HUDEP-2 (cell line): ENCODE data around the gene MAZ.

Experiments used
- DNase-seq, 76 experiments: peaks; one replicate each; lab custom pipeline; 2025; ENCODE audit not compliant: unreplicated experiment in 76 of 76; lab: John Stamatoyannopoulos, UW

MAZ gene

DNA sequence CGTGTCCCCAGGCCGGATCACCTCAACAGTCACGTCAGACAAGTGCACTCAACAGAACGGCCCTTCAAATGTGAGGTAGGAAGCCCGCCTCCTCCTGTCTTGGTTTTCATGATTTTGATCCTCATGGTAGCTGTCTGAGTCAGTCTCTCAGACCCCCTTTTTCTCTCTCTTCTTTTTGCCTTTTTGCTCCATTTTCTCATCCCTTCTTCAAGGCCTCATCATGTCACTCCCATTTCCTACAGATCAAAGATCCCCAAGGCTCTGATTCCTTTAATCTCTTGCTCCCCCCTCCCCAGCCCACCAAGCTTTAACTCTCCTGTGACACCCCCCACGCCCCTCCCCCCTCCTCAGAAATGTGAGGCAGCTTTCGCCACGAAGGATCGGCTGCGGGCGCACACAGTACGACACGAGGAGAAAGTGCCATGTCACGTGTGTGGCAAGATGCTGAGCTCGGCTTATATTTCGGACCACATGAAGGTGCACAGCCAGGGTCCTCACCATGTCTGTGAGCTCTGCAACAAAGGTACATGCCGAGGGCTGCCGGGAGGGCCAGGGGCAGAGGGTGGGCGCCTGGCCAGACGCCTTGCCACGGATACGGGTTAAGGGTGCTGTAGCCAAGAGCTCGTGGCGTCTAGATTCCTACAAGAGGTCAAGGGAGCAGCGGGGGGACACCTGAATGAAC is 2.0 kb downstream of the MAZ start:
- no peak for DNase-seq

DNA sequence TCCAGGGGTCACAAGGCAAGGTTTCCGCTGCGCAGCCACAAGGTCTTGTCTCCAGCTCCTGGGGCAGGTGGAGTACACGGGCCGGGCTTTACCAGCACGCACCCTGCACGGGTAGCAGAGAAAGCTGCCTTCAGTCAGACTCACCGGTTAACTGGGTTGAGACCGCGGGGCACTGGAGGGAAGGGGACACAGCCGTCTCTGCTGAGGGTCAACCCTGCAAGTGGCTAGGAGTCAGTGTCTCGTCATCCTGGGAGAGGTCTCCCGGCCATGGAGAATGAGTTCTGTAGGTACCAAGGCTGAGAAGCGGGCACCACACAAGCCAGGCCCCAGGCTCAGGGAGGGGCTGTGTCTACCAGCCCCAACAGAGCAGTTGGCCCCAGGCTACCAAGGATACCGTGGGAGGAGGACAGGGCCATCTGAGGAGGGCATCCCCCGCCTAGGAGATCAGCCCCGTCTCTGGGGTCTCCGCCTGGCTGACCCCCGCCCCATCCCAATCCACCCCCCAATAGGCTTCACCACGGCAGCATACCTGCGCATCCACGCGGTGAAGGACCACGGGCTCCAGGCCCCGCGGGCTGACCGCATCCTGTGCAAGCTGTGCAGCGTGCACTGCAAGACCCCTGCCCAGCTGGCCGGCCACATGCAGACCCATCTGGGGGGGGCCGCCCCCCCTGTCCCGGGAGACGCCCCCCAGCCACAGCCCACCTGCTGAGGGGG is 2.9 kb downstream of the MAZ start:
- no peak for DNase-seq

DNA sequence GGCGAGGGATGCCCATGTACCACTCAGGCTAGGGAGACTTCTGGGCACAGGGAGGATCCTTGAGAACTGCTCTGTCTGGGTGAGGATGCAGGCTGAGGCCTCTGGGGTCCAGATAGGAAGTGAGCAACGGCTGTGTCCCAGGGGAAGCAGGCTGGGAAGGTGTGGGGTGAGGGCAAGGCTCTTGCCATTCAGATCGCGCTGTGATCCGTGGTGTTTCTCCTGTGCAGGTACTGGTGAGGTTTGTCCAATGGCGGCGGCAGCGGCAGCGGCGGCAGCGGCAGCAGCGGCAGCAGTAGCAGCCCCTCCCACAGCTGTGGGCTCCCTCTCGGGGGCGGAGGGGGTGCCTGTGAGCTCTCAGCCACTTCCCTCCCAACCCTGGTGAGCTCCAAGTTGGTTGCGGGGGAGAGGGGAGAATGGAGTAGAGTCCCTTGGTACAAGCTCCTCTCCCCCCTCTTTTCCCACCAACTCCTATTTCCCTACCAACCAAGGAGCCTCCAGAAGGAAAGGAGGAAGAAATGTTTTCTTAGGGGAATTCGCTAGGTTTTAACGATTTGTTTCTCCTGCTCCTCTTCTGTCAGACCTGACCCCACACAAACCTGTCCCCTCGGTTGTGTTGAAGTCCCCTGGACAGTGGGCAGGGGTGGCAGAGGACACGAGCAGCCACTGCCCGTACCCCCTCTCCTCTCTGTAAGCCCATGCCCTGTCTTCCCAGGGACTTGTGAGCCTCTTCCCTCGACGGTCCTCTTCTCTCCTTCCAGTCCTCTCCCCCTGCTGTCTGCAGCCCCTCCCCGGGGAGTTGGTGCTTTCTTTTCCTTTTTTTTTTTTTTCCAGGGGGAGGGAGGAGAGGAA is 3.7 kb downstream of the MAZ start:
- DNase-seq: no peak

DNA sequence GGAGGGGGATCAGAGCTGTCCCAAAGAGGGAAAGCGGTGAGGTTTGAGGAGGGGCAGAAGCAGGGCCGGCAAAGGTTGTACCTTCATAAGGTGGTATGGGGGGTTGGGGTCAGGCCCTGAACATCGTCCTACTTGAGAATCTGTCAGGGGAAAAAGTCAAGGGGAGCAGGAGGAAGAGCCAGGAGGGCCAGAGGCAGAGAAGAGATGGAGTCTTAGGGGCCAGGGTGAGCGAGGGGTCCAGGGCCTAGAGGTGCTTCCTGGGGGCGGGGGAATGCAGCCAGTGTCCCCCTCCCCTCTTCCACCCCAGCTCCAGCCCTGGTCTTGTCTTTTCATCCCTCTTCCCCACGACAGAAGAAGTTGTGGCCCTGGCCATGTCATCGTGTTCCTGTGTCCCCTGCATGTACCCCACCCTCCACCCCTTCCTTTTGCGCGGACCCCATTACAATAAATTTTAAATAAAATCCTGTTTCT is 4.4 kb downstream of the MAZ start:
- DNase-seq: no peak

DNA sequence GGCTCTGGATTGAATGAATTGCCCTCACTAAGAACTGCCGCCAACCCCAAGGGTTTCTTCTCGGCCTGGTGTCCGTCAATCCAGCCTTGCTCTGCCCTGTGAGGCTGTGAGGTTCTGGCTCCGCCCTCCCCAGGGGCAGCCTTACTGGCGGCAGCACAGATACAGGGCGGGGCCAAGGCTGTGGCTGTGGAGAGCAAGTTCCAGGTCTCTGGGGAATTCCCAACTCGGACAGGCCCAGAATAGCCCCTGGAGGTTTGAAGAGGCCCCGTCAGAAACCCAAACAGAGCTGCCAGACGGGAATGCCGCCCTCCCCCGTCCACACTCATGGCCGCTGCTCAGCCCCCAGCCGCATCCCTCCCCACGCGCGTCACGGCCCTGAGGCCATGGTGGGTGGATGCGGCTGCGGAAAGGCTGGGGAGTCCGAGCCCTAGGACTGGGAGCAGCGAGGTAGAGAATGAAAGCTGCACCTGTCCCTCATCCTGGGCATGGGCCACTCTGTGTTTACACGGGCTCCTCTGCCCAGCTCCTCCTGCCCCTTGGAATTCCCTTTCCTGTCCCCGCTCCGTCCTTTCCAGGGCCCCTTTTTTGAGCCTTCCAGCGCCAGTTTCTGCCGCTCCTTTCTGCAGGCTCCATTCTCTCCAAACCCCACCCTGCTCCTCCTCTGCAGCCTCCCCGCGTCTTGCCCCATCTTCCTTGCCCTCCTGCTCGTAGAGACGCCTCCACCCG is 5.0 kb downstream of the MAZ start:
- DNase-seq: peak in 73 of 76 experiments; percentile 41 to 90 (median 78)

DNA sequence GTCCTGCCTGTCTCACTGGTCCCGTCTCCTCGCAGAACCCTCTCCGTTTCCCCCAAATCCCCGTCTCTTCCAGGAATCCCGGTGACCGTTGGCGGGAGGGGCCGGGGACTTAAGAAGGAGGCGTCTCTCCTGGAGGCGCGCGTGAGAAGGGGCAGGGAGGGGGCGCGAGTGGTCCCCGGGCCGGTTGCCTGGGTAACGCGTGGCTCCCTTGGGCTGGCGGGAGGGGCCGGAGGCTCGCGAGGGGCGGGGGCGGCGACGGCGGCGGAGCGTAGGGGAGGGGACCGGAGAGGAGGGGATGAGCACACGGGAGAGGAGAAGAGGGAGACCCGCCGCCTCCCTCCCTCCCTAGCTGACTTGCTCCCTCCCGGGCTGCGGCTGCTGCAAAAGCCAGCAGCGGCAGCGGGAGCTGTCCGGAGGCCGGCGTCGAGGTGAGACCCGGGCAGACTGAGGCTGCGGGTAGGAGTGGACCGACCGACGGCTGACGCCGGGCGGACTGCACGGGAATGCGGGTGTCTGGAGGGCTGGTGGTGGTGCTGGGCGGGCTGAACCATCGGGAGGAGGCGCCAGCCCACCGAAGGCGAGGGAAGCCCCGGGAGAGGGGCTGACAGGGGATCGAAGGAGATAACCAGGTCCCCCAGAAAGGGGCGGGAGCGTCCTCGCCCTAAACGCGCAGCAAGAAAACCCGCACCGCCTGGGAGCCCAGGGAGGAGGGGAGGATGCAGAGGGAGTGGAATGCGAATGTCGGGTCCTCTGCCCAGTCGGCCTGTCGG is 5.8 kb downstream of the MAZ start, which contains the start of gene PRRT2:
Gene PRRT2, plus strand, starts transcription at position 298 of the 770 bp plus-strand sequence. CDS start 862 bp downstream, outside the sequence.
- DNase-seq: peak in 4 of 76 experiments; percentile 9 to 30 (median 14)

DNA sequence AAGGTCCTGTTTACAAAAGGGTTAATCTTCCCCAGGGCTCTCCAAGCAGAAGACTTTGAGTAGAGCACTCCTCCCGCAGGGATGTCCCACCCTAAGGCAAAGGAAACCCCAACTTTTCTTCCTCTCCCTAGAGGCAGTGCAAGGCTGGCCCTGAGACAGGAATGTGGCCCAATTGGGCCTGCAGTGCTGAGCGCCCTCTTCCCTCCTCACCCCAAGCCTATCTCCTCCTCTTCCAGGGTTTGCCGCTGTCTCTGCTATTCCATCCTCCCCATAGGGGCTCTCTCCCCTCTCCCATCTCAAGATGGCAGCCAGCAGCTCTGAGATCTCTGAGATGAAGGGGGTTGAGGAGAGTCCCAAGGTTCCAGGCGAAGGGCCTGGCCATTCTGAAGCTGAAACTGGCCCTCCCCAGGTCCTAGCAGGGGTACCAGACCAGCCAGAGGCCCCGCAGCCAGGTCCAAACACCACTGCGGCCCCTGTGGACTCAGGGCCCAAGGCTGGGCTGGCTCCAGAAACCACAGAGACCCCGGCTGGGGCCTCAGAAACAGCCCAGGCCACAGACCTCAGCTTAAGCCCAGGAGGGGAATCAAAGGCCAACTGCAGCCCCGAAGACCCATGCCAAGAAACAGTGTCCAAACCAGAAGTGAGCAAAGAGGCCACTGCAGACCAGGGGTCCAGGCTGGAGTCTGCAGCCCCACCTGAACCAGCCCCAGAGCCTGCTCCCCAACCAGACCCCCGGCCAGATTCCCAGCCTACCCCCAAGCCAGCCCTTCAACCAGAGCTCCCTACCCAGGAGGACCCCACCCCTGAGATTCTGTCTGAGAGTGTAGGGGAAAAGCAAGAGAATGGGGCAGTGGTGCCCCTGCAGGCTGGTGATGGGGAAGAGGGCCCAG is 6.7 kb downstream of the MAZ start:
- DNase-seq: no peak

DNA sequence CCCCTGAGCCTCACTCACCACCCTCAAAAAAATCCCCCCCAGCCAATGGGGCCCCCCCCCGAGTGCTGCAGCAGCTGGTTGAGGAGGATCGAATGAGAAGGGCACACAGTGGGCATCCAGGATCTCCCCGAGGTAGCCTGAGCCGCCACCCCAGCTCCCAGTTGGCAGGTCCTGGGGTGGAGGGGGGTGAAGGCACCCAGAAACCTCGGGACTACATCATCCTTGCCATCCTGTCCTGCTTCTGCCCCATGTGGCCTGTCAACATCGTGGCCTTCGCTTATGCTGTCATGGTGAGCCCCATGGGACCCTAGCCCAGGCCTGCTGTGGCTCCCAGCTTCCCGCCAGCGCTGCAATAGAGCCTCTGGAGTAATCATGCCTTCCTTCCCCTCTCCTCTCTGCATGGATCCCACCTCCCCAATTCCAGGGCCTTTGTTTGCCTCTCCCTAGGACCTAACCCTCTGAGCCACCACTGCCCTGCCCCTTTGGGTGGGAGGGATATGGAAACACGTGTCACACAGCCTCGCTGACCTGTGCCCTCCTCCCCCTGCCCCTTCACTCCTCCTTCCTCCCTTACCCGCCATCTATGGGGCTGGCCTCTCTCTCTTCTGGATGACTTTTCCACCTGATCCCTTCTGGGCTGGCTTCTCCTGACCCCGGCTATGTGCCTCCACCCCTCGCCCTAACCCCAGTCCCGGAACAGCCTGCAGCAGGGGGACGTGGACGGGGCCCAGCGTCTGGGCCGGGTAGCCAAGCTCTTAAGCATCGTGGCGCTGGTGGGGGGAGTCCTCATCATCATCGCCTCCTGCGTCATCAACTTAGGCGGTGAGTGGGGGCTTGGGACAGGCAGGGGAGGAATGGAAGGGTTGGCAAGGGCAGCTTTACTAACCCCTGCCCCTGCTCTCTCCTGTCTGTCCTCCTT is 7.6 kb downstream of the MAZ start:
- DNase-seq: no peak

DNA sequence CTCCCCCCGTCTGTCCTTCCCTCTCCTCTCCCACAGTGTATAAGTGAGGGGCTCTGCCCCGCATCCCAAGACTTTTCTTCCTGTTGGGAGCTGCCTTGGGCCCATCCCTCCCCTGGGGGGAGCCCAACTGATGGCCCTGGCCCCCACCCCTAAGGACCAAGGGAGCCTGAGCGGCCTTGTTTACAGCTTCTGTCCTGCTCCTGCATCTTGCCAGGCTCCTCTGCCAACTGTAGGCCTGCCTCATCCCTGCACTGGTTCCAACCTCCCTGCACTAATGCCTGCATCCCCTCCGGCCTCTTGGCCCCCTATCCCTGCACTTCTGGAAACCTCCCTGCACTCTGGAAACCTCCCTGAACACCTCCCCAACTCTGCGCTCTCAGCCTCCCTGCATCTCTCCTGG is 8.3 kb downstream of the MAZ start:
- DNase-seq: no peak

DNA sequence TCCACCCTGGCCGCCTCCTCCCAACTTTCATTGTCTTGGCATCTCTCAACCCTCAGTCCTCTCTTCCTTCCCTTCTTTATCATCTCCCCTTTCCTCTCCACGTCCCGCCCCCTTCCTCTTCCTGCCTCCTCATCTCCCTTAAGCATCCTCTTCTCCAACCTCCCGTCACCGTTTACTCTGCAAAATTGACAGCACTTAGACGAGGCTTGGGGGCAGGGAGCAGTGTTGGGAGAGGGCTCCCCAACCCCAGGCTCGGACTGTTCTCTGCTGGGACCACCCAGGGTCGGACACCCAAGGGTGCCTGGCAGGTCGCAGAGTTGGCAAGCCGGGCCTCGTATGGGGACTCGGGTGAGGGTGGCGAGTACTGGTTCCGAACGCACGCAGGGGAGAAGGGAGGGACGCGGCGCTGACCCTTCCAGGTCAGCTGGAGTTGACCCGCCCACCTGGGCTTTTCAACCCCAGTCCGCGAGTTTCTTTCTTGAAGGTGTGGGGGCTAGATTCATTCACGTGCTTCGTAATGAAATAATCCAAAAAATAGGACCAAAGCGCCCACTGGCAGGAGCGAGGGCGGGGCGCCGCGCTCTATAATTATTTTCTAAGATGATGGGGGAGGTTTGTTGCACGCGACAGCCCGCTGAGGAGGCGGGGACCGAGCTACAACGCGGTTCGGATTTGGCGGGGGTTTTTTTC is 8.8 kb downstream of the MAZ start:
- DNase-seq: peak in 1 of 76 experiments; percentile 24

DNA sequence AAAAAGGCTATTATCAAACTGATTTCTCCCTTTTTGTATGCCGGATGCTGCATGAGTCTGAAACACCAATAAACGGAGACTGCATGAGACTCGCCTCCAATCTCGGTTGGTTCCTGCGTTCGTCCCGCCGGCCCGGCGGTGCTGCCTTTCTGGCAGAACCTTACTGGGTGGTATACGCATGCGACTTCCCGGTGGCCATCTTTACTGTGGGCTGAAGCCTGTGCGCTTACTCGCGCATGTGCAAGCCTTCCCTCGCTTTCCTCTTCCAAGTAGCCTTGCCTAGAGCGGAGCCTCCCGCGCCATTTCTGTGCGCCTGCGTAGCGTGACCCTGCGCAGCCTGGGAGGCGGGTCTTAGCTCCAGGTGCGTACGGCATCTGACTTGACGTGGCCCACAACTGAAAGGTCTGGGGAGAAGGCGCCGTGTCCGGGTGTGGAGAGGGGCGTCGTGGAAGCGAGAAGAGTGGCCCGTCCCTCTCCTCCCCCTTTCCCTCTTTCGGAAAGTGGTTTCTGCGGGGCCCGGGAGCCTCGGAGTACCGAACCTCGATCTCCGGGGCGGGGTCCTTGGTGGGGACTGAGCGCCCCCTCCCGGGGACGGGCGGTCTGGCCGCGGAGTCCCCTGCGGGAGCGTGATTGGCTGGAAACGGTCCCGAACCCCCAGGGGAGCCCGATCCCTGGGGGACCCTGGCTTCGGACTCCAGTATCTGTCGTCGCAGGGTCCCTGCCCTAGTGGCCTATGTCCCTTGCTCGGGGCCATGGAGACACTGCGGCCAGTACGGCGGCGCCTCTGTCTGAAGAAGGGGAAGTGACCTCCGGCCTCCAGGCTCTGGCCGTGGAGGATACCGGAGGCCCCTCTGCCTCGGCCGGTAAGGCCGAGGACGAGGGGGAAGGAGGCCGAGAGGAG is 9.7 kb downstream of the MAZ start, which contains the start of gene PAGR1:
Gene PAGR1, plus strand, starts transcription at position 360 of the 901 bp plus-strand sequence. Its CDS starts 374 bp downstream, at position 734.
- DNase-seq: peak; percentile 70 to 99 (median 96)

DNA sequence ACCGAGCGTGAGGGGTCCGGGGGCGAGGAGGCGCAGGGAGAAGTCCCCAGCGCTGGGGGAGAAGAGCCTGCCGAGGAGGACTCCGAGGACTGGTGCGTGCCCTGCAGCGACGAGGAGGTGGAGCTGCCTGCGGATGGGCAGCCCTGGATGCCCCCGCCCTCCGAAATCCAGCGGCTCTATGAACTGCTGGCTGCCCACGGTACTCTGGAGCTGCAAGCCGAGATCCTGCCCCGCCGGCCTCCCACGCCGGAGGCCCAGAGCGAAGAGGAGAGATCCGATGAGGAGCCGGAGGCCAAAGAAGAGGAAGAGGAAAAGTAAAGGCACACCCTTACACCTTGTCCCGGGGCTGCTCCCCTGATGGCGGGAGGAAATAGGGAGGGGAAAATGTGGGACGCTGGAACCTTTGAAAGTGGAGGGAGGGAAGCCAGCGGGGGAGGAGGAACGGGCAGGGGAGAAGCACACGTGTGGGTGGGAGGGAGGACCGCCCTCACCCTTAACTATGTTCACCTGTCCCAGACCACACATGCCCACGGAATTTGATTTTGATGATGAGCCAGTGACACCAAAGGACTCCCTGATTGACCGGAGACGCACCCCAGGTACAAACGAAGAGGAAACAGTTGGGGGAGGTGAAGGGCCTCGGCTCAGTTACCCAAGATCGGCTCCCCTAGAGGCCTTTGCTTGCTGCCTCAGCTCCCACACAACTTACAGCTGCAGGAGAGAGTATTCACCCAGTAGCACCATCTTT is 10.5 kb downstream of the MAZ start:
- DNase-seq: peak in 47 of 76 experiments; percentile 3 to 69 (median 38)

DNA sequence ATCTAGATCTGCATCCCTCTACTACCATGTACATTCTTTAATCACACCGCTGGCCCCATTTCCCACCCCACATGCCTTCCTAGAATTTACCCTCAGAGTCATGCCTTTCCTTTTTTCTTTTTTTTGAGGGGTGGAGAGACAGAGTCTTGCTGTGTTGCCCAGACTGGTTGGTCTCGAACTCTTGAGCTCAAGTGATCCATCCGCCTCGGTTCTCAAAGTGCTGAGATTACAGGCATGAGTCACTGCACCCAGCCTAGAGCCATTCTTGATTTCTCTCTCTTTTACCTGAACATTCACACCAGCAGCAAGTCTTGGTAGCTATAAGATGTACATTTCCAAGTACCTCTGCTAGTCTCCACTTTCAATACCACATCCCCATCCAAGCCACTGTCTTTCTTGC is 11.8 kb downstream of the MAZ start:
- no peak for DNase-seq

DNA sequence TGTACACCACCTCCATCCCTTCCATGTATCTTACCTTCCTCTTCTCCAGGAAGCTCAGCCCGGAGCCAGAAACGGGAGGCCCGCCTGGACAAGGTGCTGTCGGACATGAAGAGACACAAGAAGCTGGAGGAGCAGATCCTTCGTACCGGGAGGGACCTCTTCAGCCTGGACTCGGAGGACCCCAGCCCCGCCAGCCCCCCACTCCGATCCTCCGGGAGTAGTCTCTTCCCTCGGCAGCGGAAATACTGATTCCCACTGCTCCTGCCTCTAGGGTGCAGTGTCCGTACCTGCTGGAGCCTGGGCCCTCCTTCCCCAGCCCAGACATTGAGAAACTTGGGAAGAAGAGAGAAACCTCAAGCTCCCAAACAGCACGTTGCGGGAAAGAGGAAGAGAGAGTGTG is 13.2 kb downstream of the MAZ start:
- DNase-seq: no peak

DNA sequence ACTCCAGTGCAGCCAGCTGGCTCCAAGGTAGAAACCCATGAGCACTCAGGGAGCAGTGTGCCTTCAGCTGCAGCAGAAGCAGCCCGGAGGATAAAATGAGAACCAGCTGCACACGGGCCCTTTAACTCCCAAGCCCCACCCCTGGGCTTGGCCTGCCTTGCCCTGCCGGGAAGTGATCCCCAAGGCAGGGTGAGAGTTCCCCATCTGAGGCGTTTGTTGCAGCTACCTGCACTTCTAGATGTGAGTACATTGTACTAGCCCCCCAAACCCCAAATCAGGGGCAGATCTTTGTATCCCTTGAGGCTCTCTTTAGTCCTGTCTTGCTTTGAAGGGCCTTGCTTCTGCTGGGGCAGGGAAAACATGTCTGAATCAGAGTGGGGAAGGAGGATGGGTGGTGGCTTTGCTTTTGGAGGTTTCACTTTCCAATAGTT is 14.0 kb downstream of the MAZ start, which contains the start of gene MVP:
Gene MVP, plus strand, starts transcription at position 192 of the 431 bp plus-strand sequence. CDS start 10,088 bp downstream, outside the sequence.
- peak in 37 of 76 experiments; percentile 4 to 56 (median 26) for DNase-seq
